ENCODE data around the gene PGPEP1.
"Not testable (repeated sequence)": the region's sequence is repeated elsewhere in the genome, so short reads cannot be mapped to it uniquely, and the experiment has no call there.

Gene PGPEP1

DNA sequence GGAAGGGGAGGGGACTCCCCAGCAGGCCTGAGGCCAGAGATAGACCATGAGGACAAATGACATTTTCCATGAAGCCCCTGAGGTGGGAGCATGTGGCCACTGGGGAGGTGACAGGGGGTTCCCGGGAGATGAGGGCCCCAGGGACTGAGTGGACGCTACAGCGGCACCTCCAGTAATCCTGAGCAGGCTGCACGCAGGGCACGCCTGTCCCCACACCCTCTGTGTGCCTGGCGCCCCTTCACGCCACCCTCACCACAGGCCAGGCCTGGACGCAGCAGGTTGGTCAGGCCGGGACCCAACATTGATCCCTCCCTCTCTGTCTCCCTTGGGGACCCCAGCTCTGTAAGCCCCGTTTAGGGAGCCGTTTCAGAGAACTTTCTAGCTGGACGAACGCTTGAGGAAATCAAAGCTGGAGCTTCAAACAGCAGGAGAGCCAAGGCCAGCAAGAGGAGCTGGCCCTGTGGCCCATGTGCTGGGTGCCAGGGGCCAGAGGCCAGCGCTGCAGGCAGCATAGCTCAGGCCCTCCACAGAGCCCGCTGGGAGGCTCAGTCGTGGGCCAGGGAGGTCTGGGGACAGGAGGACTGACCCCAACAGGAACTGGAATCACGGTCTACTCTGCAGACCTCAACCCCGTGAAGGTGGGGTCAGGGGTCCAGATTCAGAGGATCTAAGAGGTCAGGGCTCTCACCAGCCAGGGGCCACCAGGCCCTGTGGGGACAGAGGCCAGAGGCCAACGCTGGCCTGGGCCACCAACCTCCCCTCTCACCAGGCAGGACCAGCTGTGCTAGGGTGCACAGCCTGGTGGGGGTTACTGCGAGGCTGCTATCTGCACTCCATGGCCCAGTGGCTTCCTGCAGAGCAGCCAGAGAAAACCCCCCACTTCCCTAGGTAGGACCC, 32.1 kb upstream of the PGPEP1 start:
- DNase-seq (ENCODE audit: low spot score): no peak

DNA sequence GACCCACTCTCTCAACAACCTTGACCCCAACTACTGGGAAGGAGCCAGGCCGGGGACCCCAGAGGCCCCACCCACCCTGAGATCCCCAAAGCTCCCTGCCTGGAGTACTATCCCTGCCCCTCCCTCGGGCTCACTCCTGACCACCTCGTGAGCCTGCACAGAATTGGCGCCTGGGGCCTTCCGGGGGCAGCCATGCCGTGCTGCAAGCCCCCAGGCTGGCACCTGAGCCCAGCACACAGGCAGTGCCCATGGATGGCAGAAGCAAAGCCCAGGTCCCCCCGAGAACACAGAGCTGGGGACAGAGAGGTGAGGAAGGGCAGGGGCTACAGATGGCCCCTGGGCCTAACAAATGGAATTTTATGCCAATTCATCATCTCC, 31.5 kb upstream of the PGPEP1 start:
- DNase-seq (ENCODE audit: low spot score): no peak

DNA sequence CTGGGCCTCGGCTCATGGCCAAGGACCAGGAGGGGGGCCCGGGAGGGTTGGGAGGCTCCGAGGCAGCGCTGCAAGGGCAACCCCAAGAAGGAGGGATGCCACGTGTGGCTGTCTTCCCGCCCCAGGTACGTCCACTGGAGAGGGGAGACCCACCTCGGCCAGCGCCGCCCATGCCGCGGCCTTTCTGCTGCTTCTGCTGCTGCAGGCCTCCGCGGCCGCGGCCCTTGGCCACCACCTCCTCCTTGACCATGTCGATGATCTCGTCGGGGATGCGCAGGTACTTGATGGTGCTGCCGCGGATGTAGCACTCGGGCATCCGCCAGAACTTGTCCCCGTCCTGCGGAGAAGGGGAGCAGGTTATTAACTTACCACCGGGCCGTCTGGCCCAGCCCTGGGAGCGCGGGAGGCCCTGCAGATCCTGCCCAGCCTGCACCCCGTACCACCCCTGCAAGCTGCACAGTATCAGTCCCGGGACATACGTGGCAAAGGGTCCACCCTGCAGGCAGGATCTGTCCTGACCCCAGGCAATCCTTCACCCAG, 30.8 kb upstream of the PGPEP1 start:
- no peak for DNase-seq (ENCODE audit: low spot score)

DNA sequence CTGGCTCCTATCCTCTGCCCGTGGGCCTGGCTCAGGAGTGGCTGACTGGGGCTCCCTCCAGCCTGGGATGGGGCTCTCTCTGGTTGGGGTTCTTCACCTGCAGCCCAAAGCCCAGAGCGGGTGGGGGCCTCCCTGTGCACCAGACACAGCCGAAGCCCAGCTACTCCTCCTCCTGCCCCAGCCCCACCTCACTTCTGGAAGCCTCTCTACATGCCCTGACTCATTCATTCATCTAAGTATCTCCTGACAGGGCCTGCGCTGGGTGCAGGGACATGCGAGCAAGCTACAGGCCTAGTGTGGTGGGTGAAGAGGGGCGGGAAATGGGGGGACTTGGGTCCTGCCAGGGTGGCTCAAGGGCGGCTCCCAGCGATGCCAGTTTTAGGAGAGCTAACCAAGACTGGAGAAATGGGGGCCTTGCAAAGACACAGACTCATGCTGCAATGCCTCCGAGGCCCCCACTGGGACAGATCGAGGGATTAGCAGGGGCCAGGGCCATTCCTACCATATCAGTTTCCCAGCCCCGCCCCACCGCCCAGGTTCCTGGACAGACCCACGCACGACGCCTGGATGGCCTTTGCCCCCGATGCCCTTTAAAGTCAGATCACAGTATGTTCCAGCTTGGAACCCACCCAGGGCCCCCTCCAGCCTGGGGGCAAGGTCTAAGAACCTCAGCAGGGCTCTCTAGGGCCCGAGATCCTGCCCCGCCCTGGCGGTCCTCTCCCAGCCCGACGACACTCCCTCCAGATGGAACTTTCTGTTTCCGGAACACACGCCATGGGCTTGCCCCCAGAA, 30.1 kb upstream of the PGPEP1 start:
- no peak for DNase-seq (ENCODE audit: low spot score)

DNA sequence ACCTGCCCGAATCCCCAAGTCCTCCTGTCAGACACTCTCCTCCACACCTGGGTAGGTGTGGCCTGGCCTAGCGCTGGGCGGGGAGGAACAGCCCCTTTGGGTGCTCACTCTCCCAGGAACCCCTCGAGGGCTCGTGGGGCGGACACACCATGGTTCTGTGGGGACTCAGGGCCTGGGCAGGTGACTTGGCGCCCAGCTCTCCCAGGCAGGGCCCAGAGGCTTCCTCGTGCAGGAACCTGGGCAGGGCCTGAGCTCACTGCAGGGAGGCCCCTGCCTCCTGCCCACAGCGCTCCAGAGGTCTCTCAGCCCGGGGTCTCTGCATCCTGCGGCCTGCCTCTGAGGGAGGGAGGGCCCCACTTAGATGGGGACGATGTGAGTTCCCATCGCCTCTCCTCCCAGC, 29.4 kb upstream of the PGPEP1 start:
- no peak for DNase-seq (ENCODE audit: low spot score)

DNA sequence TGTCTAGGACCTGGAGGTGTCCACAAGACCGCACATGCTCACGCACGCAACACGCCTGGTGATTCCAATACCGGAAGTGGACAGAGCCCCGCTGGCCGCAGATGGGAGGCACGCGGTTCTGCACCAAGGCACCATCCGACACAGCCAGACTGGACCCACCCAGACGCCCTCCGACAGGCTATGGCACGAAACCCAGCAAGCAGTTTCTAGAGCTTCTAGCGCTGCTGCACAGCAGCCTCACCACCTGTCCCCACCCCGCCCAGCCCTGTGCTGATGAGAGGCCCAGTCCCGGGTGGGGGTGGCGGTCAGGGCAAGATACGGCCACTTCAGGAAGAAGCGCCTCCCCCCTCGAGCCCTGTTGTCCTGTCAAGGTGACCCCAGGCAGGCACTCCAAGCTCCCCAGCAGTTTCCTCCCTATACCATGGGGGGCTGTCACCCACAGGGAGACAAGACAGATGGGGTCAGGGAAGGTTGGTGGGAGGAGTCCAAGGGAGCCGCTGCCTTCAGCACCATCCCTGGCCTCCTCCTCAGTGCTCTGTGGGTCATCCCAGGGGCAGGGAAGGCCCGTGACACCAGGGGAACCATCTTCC, 28.8 kb upstream of the PGPEP1 start:
- DNase-seq (ENCODE audit: low spot score): no peak

DNA sequence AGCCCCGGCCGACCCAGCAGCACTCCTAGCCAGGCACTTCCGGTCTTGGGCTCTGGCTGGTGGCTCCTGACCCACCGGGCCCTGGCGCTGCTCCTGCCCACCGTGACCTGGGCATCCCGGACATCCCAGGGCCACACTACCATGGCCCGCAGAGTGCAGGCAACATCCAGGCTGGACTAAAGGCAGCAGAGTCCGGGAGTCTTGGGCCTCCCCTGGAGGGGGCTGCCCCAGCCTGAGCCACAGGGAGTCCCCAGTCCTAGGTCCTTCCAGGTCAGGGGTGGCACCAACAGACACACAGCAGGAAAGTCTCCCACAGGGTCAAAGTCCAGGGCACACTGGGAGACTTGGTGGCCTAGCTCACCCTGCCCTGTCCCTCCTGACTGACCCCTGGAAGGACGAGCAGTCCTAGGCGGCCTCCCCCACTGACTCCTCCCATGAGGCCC, 28.3 kb upstream of the PGPEP1 start:
- no peak for DNase-seq (ENCODE audit: low spot score)

DNA sequence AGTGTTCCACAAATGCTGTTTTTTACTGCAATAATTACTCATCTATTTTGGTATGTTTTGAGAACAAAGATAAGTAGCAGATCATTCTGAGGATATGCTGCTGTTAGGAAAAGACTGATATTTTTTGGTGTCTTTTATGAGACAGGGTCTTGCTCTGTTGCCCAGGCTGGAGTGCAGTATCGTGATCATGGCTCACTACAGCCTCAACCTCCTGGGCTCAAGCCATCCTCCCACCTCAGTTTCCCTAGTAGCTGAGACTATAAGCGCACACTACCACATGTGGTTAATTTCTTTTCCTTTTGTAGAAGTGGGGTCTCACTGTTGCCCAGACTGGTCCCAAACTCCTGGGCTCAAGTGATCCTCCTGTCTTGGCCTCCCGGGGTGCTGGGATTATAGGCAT, 27.0 kb upstream of the PGPEP1 start:
- no peak for DNase-seq (ENCODE audit: low spot score)

DNA sequence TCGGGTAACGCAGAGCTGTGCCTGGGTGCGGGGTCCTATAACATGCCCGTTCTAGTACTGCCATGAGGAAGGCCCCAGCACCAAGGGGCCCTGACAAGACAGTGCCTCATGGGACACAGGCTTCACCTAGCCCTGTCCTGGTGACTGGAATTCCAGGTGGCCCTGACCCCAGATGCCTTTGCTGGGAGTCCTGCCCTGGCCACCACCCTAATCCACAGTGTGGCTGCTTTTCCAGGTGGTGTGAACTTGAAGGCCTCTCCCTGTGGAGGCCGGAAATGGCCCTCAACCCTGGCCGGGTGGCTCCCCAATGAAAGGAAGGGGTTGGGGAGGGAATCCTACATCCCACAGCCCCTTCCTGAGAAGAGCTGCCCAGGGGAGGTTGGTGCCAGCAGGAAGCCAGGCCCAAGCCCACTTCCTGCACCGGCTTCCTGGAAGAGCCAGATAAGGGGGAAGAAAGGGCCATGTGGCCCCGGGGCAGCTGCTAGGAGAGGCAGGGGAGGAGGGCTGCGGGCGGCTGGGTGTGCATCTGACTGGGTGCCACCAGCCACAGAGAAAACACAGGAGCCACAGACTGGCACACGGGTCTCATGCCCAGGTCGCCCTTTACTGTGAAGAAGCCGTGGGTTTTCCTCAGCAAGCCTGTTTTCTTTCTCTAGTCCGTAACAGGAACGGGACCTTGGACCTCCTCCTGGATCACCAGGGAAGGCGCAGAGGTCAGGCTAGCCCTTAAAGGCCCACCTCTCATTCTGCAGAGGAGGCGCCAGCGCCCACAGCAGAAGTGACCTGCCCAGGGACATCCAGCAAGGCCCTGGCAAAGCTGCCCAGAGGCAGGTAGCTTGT, 22.2 kb upstream of the PGPEP1 start:
- DNase-seq (ENCODE audit: low spot score): no peak

DNA sequence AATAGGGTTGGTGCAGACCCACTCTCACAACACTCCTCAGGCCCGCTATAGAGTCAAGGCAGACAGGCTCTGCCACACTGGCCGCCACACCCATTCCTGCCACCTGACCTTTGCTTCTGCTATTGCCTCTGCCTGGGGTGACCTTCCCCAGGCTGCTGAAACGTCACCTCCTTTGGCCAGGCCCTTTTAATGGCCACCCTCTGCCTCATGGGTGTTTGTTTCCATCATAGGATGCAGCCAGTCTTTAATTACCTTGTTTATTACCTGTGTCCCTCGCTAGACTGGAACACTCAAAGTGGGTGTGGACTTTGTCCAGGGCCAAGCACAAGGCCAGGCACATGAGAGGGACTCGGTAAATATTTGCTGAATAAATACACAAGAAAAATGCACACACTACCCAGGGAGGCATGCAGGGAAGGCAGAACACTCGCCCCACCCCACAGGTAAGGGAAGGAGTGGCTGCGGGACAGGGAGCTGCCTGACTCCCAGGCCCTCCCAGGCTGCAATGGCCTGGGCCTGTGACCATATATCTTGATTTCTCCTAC, 20.7 kb upstream of the PGPEP1 start:
- DNase-seq (ENCODE audit: low spot score): peak; percentile 44

DNA sequence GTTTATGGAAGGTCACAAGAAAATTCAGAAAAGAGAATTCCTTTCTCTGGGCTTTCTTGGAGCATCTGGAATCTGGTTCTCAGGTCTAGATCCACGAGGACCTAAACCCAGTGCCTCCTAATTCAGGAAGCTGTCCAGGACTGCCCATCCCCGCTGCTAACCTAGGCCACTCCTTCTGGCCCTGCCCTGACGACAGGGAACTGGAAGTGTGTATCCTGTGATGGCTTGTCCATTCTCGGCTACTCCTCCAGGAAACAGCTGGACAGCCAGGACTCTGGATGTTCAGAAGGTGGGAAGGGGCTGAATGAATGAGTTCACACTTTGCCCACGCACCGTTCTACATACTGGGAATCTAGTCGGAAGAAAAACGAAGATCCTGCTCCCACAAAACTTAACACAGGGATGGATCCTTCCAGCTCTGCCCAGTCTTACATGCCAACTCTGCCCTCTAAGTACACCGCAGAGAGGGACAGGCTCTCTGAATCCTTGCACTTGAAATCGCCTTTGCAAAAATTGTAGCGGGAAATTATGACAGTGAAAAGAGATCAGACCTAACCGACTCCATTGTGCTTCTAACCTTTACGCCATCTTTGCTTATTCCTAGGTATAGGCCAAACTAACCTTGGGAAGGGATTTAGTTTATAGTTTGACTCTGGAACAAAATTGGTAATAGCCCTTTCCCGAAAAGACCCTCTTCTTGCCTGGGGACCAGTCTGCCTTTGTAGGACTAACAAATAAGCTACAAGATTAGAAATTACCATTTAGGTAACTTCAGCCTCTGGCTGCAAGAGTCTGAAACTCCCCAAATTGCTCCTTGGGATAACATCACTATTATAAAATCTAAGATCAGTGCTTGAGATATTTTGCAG, 19.3 kb upstream of the PGPEP1 start:
- no peak for DNase-seq (ENCODE audit: low spot score)

DNA sequence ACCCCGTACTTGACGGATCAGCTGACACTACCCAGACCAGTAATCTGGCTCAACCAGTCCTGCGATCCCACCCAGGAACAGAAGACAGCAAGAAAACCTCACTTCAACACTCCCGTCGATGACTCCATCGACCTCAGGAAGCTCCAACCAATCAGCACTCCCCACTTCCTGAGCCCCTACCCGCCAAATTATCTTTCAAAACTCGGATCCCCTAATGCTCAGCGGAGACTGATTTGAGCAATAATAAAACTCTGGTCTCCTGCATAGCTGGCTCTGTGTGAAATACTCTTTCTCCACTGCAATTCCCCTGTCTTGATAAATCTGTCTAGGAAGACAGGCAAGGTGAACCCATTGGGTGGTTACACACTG, 18.7 kb upstream of the PGPEP1 start:
- no peak for DNase-seq (ENCODE audit: low spot score)

DNA sequence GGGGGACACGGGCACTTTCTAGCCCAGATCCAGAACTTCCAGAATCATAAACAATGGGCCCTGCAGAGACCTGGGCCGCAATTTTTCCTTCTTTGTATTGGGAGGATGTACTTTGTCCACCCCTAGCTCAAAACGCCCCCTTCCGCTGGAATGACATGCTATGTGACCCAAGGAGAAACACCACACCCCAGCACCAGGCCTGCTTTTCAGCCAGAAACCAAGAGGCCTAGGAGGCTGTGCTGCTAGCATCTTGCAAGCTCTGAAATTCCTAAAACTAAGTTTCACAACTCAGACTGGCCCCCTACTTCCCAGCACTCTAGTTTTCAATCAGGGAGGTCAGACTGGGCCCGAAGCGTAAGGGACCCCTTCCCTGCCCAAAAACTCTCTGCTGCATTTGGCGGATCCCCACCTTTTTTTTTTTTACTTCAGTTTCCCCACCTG, 18.1 kb upstream of the PGPEP1 start:
- peak; percentile 50 for DNase-seq (ENCODE audit: low spot score)

DNA sequence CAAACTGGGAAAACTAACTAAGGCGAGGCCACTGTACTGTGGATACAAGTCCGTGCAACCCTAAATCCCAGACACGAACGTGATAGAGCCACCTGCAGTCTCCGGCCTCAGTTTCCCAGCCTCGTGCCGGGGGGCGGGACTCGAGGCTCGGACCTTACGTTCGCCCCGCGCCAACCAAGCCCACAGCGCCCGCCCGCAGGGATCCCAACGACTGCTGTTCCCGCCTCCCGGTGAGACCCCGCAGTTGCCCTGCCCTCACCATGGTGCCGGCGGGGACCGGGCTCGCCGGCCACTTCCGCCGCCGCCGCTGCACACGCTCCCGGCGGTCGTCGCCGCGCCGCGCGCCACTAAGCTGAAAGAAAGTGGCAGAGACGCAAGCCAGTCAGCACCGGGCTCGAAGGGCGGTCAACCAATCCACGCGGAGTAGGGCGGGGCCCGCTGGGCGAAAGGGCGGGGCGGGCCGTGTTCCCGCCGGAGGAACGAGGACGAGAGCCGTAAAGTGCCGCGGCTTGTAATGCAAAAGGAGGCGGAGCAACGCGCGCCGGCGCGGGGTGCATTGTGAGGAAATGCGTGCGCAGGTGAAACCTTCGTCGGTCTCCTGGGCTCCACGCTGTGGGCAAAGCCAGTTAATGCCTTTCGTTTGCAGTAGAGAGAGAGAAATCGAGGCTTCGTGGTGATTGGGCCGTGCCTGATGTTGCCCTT, 17.5 kb upstream of the PGPEP1 start, which contains the start of gene LSM4:
Gene LSM4 (minus strand): TSS at position 318 of the 702 bp plus-strand sequence. CDS start 56 bp downstream, at position 262.
- peak; percentile 98 for DNase-seq (ENCODE audit: low spot score)

DNA sequence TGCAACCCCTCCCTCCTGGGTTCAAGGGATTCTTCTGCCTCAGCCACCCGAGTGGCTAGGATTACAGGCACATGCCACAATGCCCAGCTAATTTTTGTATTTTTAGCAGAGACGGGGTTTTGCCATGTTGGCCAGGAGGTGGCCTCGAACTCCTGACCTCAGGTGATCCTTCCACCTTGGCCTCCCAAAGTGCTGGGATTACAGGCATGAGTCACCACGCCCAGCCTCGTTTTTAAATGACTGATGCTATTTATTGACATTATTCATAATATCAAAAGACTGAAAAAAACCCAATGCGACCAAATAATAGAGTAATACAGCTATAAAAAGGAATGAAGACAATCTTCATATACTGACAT, 16.0 kb upstream of the PGPEP1 start:
- DNase-seq (ENCODE audit: low spot score): not testable (repeated sequence)

DNA sequence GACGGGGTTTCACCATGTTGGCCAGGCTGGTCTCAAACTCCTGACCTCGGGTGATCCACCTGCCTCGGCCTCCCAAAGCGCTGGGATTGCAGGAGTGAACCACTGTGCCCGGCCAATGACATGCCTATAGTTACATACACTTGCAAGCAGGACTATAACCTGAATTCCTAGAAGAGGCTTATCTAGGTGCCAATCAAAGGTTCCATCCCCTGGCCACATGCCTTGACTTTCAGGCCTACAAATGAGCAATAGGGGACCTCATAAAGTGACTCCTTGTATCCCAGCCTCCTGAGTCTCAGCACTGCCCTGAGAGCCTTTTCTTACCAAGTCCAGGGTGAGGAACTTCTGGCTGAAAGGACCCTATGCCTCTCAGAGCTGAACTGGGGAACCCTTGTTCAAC, 13.6 kb upstream of the PGPEP1 start:
- no peak for DNase-seq (ENCODE audit: low spot score)

DNA sequence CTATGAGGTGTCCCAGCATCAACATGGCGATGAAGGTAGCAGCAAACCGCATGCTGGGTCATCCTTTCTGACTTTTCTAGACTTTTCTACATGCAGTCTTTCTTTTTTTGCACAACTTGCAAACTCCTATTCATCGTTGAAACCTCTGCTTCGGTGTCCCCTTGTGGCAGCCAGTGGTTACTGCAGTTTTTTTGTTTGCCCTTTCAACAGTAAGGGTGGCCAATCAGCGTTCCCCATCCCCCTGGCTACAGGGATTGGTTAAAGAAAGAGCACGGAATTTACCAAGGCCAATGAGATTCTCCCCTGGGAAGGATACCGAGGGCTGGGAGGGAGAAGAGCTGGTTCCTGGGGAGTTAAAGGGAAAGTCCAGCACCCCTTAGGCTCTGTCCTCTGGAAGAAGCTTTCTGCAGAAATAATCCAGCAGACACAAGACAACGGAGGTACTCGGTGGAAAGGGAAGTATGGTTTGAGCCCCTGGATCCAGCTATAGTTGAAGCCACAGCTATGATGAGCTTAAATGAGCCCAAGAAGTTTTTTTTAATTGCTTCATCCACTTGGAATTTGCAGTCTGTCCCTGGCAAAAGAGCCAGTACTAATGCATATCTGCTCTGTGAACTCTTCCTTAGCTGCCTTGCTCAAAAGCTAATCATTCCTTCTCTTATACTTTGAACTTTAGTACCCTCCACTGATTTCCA, 11.9 kb upstream of the PGPEP1 start:
- DNase-seq (ENCODE audit: low spot score): peak; percentile 95

DNA sequence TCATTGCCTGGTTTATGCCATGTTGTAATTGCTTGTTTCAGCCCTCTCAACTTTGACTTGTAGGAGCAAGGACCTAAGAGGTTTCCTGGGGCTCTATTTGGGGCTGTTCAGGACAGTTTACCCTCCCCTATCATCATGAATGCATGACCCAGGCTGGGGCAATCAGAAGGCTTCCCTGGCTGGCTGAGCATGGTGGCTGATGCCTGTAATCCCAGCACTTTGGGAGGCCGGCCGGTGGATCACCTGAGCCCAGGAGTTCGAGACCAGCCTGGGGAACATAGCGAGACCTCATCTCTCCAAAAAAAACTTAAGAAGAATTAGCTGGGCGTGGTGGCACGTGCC, 11.4 kb upstream of the PGPEP1 start:
- no peak for DNase-seq (ENCODE audit: low spot score)

DNA sequence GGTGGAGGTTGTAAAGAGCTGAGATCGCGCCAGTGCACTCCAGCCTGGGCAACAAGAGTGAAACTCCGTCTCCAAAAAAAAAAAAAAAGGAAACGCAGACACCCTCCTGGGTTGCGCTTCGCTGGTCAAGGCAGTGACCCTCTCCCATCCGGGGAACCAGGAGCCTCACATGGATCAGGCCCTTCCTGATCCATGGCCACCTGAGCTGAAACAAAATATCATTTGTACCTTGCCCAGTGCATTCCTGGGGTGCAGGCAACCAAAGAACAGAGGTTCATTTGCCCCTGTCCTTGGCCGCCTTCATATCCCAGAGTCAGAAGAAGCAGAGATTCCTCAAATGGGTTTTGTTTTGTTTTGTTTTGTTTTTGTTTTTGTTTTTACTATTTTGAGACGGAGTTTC, 9.5 kb upstream of the PGPEP1 start:
- no peak for DNase-seq (ENCODE audit: low spot score)

Measured in LoVo (cell line).